GM12875 (cell line): ENCODE results near the gene RC3H1.

Source experiments
- H3K4me3 ChIP-seq: one replicate; pipeline ENCODE4 v1.5.1; 2011; ENCODE audit warnings: low read depth, low read length, control low read depth
- TF ChIP-seq, protein P1 (sequence below): IDR thresholded peaks from 2 replicates; pipeline ENCODE4 v1.5.1; 2011; ENCODE audit warnings: low read depth, mild to moderate bottlenecking, control low read depth, inconsistent platforms, low read length, moderate library complexity, borderline replicate concordance; ENCODE audit not compliant: insufficient read depth

Gene RC3H1

DNA sequence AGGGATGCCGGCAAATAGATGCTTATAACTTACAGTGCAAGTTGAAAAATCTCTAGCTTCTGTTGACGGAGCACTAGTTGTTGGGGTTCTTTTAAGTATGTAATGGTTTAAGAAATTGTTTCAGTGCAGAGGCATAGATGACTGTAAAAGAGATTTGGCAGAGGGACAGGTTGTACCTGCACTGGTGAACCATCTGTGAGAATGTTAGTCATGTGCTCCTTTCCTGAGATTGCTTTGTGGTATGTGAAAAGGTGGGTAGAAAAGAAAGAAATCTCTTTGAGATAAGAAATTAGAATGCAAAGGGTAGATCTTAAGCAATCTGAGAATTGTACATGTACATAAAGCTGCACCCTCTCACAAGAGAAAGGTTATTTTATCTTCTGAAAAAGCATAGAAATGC lies 134.5 kb downstream of the RC3H1 start:
- TF ChIP-seq, protein P1, sequence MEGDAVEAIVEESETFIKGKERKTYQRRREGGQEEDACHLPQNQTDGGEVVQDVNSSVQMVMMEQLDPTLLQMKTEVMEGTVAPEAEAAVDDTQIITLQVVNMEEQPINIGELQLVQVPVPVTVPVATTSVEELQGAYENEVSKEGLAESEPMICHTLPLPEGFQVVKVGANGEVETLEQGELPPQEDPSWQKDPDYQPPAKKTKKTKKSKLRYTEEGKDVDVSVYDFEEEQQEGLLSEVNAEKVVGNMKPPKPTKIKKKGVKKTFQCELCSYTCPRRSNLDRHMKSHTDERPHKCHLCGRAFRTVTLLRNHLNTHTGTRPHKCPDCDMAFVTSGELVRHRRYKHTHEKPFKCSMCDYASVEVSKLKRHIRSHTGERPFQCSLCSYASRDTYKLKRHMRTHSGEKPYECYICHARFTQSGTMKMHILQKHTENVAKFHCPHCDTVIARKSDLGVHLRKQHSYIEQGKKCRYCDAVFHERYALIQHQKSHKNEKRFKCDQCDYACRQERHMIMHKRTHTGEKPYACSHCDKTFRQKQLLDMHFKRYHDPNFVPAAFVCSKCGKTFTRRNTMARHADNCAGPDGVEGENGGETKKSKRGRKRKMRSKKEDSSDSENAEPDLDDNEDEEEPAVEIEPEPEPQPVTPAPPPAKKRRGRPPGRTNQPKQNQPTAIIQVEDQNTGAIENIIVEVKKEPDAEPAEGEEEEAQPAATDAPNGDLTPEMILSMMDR: no peak
- H3K4me3 ChIP-seq: no peak overlapping the region

DNA sequence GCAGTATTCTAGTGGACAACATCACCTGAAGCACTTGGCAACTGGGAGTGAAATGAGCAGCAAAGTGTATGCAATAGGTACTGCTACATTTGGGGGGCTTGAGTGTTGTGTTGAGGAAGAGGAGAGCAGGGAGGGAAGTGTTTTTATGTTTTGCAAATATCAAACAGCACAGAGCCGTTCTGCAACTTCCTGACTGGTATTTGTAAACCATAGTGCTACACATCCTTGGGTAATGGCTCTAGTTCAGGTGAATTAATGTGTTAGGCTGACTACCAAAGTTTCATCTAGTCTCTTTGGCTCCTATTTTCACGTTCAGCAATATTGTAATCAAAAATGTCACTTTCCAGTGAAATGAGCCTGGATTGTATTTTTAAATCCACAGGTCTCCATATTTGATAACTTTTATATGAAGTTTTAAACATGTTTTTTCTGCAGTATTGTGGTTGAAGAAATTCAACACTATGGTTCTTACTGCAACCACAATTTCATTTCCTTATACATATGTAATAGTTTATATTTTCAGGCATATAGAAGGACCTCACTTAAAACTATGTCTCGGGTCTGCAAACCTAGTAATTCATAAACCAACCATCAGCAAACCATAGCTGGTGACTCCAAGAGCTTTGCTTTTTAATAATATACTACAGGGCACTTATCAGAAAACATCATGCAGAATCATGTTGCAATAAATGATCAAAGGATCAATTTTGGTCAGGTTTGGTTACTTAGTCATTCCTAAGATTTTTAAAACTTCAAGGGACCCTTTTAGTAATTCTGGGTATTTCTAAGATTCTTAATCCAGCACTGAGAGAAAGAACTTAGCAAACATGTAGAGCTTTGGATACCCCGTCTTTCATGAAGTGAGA lies 135.2 kb downstream of the RC3H1 start:
- TF ChIP-seq, protein P1: no peak
- no peak overlapping the region for H3K4me3 ChIP-seq

DNA sequence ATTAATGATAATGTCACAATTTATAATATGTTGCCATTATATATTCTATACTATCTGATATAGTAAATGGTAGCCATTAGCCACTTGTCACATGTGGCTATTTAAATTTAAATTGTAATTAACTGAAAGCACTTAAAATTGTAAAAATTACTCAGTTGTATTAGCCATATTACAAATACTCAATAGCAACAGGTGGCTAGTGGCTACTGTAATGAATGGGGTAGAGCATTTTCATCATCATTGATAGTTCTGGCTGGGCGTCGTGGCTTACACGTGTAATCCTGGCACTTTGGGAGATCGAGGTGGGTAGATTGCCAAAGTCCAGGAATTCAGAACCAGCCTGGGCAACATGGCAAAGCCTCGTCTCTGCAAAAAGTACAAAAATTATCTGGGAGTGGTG lies 137.5 kb downstream of the RC3H1 start:
- H3K4me3 ChIP-seq: no peak overlapping the region
- TF ChIP-seq, protein P1: no peak
